Measurements from ENCODE around the gene PSKH1. TPM values are rescaled to one million over a fixed set of nuclear protein-coding genes. Genes with fewer than 3 reads are reported as not detected.
A peak's percentile ranks its signal among the peaks of the same experiment; 100 is the strongest.
"Not testable (repeated sequence)": the region's sequence is repeated elsewhere in the genome, so short reads cannot be mapped to it uniquely, and the experiment has no call there.

Gene PSKH1
- total RNA-seq, 4 donors from 2014 or later, result 16.4 to 26.9 (median 24.5) TPM

GRCh38 chr16:67969254-67970039 is 76.4 kb downstream of the PSKH1 start:
- Histone ChIP-seq H3K4me1 (peaks cover 38% of the 10 kb centered on the region), H3K27ac (peak overlapping the region; percentile 95), H3K9me3 (no peaks in the 10 kb centered on the region), H3K4me3 (peak overlapping the region; percentile 74), H3K27me3 (no peaks in the 10 kb centered on the region), H3K36me3 (no peaks in the 10 kb centered on the region)
- TF ChIP-seq POLR2AphosphoS5 (IDR thresholded peaks at IDR 0.05) (no peak), EP300 (IDR thresholded peaks at IDR 0.05) (no peak), POLR2A (IDR thresholded peaks at IDR 0.05) (no peak), CTCF (IDR thresholded peaks at IDR 0.05) (no peak)
- peak in 1 of 2 donors; percentile 64 for DNase-seq (ENCODE audit: low spot score in 2 of 2)
- WGBS, result 45% methylated on average over 37 of the region's 40 CpGs

DNA sequence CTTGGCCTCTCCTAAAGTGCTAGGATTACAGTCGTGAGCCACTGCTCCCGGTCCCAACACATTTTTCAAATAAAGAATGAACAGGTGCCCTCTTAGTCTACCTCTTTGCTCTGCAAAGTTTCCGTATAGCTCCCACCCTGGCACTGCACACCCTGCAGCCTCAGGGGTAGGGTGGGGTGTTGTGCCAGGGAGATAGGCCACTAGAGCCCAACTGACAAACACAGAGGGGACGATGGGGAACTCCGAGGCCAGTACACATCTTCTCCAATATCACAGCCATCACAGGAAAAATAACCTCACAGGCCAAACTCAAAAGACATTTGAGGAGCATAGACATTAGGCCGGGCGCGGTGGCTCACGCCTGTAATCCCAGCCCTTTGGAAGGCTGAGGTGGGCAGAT is 78.1 kb downstream of the PSKH1 start:
- no peak overlapping the region for H3K27ac ChIP-seq
- H3K36me3 ChIP-seq, result no peaks in the 10 kb centered on the region
- peaks cover 25% of the 10 kb centered on the region for H3K4me1 ChIP-seq
- DNase-seq (ENCODE audit: low spot score in 2 of 2), result no peak
- TF ChIP-seq POLR2A (IDR thresholded peaks at IDR 0.05) (no peak), CTCF (IDR thresholded peaks at IDR 0.05) (no peak)
- no peaks in the 10 kb centered on the region for H3K9me3 ChIP-seq
- H3K4me3 ChIP-seq, result no peak overlapping the region
- WGBS, result 92% methylated on average over 9 of the region's 9 CpGs
- no peaks in the 10 kb centered on the region for H3K27me3 ChIP-seq

DNA sequence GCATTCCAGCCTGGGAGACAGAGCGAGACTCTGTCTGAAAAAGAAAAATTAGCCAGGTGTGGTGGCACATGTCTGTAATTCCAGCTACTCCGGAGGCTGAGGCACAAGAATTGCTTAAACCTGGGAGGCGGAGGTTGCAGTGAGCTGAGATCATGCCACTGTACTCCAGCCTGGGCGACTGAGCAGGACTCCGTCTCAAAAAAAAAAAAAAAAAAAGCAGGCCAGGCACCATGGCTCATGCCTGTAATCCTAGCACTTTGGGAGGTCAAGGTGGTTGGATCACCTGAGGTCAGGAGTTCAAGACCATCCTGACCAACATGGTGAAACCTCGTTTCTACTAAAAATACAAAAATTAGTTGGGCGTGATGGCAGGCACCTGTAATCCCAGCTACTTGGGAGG is 79.2 kb downstream of the PSKH1 start:
- DNase-seq (ENCODE audit: low spot score in 2 of 2); H3K27me3 ChIP-seq; H3K9me3 ChIP-seq; H3K36me3 ChIP-seq; H3K27ac ChIP-seq; H3K4me3 ChIP-seq: not testable (repeated sequence)
- WGBS, result 92% methylated on average over 7 of the region's 7 CpGs
- H3K4me1 ChIP-seq, result peaks cover 13% of the 10 kb centered on the region

GRCh38 chr16:67975321-67976105 is 82.5 kb downstream of the PSKH1 start:
- DNase-seq (ENCODE audit: low spot score in 2 of 2), result no peak
- 76% methylated on average over 12 of the region's 14 CpGs for WGBS
- Histone ChIP-seq H3K27me3 (peaks cover 6% of the 10 kb centered on the region), H3K36me3 (no peaks in the 10 kb centered on the region), H3K4me3 (no peak overlapping the region), H3K9me3 (no peaks in the 10 kb centered on the region), H3K4me1 (no peaks in the 10 kb centered on the region), H3K27ac (no peak overlapping the region)
- no peak for TF ChIP-seq POLR2AphosphoS5 (IDR thresholded peaks at IDR 0.05)
- no peak for TF ChIP-seq POLR2A (IDR thresholded peaks at IDR 0.05)
- TF ChIP-seq CTCF (IDR thresholded peaks at IDR 0.05), result no peak
- no peak for TF ChIP-seq EP300 (IDR thresholded peaks at IDR 0.05)

DNA sequence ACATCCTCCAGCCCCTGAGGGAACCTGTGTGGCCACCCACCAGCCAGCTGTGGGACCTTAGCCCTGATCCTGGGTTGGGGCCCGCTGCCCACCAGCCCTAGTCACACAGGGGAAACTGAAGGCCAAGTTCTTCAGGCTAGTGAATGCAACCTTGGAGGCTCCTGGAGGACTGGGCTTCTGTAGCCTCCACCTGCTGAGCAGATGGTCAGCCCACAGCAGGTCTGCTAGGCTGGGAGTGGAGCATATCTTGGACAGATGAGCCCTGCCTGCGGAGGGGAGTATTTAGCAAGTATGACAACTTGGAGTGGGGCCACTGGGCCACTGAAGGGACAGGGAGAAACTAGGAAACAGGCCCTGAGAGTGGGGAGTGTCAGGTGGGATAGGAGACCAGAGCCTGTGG is 83.2 kb downstream of the PSKH1 start:
- no peaks in the 10 kb centered on the region for H3K9me3 ChIP-seq
- H3K27ac ChIP-seq, result no peak overlapping the region
- H3K4me3 ChIP-seq, result no peak overlapping the region
- H3K4me1 ChIP-seq, result no peaks in the 10 kb centered on the region
- H3K36me3 ChIP-seq, result no peaks in the 10 kb centered on the region
- 100% methylated on average over 2 of the region's 2 CpGs for WGBS
- no peak for DNase-seq (ENCODE audit: low spot score in 2 of 2)
- H3K27me3 ChIP-seq, result peaks cover 6% of the 10 kb centered on the region
- TF ChIP-seq POLR2AphosphoS5 (IDR thresholded peaks at IDR 0.05) (no peak), POLR2A (IDR thresholded peaks at IDR 0.05) (no peak), CTCF (IDR thresholded peaks at IDR 0.05) (no peak), EP300 (IDR thresholded peaks at IDR 0.05) (no peak)

Measured in suprapubic skin (tissue), 4 donors.